Stimulated activated CD8-positive, alpha-beta memory T cell treated with anti-CD3 and anti-CD28 coated beads, Interleukin-7, amount 100 ng/mL, for 24 hours (primary cell): ENCODE results near the gene JMJD1C.
A peak's percentile ranks its signal among the peaks of the same experiment; 100 is the strongest.

ENCODE experiments used
- DNase-seq: peaks from one replicate; pipeline ENCODE4 v3.0.0-alpha.2; 2020; ENCODE audit warnings: low read depth

The JMJD1C gene

DNA sequence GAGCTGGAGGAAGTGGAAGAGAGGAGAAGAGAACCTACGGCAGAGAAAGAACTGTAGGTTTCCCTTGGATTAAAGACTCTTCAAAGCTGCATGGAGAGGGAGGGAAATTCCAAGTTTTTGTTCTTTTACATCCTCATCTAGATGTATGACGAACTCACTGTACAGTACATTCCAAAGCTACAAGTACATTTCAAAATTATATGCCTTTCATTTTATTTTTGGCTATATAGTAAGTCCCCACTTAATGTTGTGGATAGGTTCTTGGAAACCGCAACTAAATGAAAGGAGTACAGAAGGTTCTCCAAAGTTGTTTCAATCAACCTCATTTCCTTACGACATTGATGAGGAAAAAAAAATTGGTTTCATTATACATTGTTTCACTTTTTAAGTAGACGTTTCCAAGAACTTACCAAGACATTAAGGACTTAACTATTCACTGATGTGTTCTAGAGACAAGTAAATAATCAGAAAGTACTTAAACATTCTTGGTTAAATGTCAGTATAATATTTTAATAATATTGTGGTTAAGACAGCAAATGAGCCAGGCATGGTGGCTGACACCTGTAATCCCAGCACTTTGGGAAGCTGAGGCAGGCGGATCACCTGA is 16.1 kb upstream of the JMJD1C start:
- no peak for DNase-seq

DNA sequence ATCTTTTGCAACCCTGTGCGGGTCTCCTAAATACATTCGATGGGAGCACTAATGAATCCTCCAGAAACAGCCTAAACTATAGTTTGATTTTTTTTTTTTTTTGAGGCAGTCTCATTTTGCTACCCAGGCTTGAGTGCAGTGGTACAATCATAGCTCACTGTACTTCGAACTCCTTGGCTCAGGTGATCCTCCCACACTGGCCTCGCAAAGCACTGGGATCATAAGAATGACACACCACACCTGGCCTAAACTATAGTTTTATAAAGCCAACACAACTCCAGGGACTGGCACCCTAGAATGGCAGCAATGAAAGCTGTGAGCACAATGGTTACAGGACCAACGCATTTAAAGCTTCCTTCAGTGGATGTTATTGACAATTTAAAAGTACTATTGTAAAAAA is 14.5 kb upstream of the JMJD1C start:
- no peak for DNase-seq

DNA sequence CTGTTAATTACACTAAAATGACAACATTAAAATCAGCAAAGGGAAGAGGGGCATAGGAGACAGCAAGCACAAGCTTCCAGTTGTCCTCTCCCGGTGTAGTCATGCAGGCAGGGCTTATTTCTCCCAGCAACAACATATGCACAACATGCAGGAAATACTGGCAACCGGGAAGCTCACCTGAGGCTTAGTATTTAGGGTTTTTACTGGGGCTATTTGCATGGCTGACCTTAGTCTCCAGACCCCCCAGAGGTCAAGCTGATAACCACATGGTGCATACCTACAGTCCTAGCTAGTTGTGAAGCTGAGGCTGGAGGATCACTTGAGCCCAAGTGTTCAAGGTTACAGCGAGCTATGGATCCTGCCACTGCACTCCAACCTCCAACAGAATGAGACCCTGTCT is 12.8 kb upstream of the JMJD1C start:
- DNase-seq, result no peak

DNA sequence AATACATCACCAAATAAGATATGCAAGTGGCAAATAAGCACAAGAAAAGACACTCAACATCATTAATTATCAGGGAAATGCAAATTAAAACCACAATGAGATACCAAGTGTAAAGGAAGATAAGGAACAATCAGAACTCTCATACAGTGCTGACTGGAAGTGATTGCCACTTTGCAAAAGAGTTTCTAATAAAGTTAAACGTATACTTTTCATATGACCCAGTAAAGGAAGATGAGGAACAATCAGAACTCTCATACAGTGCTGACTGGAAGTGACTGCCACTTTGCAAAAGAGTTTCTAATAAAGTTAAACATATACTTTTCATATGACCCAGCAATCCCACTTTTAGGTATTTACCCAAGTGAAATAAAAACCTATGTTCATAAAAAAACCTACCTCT is 12.2 kb upstream of the JMJD1C start:
- DNase-seq, result no peak

DNA sequence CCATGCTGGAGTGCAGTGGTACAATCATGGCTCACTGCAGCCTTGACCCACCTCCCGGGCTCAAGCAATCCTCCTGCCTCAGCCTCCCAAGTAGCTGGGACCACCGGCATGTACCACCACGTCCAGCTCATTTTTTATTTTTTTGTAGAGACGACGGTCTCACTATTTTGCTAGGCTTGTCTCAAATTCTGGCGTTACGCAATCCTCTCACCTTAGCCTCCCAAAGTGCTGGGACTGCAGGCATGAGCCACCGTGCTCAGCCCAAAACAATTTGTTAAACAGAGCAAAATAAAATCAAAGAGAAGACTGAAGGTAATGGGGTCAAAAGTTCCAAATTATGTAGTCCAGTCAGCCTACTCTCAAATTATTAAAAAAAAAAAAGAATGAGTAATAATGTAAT is 8.7 kb upstream of the JMJD1C start:
- DNase-seq, result no peak

DNA sequence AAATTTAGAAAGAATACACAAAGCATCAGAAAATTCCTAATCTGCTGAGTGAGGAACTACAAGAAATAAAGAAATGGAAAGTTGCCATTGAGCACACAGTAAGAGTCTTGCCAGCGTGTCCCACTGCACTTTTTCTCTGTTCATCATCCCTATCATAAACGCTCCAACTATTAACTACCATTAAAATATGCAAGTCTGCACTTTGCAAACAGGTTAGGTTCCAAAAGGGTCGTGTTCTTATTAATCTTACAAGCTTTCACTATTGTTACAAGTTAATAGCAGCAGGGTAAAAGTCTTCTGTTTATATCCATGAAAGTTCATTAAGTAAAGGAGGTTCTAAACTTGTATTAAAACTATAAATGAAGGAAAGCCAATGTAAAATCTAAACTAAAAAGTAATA is 5.2 kb upstream of the JMJD1C start:
- DNase-seq, result no peak

DNA sequence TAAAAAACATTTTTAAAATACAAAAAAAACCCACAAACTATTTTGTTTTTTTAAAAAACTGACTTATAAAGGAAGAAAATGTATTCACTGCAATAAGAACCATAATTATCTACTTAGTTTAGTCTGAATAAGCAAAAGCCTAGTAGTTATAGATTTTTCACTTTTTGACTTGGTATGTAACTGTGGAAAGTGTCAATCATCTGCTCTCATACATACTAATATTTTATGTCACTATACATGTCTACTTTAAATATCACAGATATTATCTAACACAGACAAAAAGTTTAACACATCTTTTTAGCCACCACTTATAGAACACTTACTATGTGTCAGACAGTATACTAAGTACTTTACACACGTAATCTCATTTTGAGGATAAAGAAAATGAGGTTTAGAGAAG is 3.2 kb upstream of the JMJD1C start:
- no peak for DNase-seq

DNA sequence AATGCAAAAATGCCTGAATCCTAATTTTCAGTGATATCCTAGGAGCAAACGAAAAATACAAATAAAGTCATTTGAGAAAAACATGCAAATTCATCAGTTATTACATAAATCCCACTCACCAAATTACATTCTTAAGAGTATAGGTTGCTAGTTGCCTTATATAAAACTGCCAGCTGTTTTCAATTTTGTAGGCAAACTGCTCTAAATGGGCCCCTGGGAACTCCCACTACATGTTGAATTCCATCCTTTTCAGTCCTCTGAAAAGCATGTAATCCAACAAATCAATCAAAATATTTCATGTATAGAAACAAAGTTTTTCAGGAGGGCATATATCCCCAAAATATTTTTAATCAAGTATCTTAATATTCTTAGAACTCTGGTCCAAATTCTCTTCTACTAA is 2.1 kb upstream of the JMJD1C start:
- DNase-seq, result no peak

DNA sequence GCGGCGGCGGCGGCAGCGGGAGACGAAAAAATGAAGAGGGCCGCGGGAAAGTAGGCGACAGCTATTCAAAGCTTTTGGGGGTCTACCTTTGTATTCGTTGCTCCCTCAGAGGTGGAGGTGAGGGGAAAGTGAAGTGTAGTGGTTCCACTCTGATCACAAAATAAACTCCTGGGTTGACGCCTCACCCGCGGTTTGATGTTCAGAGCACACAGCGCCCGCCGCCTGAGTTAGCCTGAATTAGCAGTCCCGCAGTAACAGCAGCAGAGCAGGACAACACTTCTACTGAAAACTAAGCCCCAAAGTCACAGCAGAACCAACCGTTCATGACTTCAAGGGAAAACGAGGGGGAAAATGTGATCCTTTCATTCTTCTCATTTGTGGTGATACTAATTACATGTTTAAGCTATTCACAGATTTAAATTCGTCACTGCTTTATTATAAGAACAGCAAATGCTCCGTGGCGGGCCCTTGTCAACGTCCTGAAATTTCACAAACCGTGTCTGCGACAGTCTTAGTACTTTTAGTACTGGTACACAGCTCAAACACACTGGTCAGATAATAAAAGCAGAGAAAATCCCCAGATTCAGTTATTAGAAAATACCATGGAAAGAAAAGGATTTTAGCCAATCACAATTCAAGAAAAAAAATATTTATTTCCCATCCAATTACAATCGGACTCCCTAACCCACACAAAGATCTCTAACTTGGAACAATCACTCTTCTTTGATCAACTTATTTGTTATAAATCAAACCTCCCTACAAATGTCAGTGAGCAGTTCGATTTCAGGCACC is 563 bp upstream of the JMJD1C start:
- DNase-seq, result no peak

DNA sequence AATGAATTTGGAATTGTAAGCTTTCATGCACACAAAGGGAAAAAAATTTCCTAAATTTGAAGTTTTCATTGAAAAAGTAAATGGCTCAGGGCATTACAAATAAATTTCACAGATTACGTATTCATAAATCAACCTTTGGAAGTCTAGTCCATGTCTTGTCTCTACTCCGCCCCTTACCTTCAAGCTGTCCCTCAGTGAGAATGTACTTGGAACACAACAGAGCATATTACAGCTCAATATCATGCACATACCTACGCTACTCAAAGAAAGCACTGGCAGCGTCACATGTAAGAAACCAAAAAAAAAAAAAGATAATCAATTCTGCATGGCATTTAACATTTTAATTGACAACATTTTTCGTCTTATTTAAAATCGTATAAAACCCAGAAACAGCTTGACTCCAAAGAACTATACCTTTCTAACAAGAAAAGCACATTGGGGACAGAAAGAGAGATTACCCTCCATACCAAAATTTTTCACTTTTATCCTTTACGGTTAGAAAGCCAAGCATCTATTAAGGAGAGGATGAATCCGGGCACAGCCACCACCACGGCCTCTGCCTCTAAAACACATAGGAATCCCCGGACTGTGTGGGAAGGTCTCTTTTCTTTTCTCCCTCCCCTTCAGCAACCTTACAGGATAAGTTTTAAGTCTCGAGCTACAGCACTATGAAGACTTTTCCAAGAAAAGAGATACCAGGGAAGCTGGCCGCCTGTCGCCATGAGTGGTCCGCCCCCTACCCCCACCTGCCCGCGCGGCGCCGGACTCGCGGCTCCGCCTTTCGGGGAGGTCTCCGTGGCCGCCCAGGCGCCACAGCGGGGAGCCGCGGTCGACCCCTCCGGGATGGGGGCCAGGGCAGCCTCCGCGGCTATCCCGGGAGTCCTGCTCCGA is 1.1 kb downstream of the JMJD1C start:
- DNase-seq, result peak; percentile 3

DNA sequence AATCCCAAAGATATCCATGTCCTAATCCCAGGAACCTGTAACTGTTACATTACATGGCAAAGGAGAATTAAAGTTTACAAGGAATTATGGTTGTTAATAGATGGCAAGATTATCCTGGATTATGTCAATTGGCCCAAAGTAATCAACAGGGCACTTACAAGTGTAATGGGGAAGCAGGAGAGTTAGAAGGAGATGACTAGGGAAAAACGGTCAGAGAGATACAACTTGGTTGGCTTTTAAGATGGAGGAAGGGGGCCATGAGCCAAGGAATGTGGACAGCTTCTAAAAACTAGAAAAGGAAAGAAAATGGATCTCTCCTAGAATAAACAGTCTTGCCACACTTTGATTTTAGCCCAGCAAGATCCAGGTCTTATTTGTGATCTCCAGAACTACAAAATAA is 3.3 kb downstream of the JMJD1C start:
- DNase-seq, result no peak

DNA sequence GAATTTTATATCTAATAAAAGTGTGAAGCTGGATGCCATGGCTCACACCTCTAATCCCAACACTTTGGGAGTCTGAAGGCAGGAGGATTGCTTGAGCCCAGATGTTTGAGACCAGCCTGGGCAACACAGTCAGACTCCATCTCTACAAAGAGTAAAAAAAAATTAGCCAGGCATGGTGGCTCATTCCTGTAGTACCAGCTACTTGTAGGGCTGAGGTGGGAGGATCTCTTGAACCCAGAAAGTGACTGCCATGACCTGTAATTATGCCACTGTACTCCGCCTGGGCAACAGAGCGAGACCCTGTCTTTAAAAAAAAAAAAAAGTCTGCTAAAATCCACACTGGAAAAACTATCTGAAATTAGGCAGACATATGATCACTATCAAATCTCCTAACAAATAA is 7.6 kb downstream of the JMJD1C start:
- DNase-seq, result no peak

DNA sequence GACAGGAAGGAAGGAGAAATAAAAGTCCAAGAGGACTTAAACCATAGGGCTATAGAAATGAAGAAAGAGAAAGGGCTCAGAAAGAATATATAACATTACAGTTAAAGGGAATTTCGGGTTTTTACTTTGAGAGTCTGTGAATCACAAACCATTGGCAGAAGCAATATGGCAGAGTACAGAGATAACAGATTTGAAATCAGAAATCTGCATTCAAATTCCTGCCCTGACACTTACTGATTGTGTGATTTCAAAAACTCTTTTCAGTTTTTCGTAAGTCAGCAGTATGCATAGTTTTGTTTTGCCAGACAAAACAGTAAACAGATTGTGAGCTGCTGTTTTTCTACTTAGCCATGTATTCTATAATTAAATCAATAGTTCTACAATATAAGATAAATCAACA is 8.2 kb downstream of the JMJD1C start:
- no peak for DNase-seq

DNA sequence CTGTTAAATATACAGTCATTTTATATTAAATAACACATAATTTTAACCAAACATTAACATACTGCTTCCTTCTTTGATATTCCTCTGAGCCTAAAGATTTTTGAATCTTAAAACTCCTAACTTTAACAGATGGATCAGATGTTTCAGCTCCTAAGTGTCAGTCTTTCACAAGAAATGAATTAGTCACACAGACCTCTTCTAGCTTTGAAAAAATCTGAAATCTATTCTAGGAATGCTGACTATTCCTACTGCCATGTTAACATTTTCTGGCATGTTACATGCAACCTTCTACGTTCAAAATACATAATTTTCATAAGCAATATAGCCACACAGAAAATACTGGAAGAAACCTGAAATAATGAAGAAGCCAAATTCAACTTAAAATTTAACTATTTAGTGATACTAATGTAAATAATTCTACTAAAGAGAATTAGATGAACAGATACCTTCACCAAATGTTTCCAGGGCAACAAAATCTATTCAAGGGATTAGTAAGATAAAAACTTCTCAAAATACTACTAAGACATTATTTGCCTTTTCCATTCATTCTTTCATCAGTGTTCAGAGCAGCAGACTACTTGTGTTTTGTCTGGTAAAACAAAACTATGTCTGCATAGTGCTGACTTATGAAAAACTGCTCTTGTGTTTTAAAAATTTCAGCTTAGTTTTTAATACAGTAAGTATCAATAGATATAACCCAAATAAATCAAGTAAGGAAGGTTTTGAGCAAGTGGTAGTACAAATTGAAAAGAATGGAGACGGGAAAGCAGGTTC is 9.2 kb downstream of the JMJD1C start:
- no peak for DNase-seq

DNA sequence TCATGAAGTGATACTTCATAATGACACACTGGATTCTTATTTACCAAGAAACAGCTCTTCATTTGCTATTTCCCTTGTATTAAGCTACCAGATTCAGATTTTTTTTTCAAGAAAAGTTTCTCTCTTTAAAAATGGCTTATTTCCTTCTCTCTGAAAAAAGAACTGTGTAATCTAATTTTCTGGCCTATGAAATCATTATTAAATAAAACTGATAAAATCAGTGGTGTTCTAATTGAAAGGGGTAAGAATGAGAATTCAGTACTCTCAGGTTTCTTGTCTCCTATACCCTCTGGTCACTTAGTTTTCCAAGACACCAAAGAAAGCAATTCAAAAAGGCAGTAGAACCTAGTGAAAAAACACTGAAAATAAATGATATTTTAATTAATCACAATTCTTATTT is 10.3 kb downstream of the JMJD1C start:
- DNase-seq, result no peak

DNA sequence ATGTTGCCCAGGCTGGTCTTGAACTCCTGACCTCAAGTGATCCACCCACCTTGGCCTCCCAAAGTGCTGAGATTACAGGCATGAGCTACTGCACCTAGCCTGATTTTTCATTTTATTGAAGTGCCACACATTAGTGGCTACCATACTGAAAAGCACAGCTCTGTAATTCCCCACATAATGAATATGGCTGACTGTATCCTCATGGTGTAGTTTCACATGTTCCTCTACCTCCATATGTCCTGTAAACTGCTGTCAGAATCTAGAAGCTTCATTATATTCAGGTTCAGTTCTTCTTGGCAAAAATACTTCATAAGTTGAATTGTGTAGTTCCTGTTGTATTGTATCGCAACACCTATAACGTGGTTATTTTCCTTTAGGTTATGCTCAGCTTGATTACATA is 11.1 kb downstream of the JMJD1C start:
- no peak for DNase-seq

DNA sequence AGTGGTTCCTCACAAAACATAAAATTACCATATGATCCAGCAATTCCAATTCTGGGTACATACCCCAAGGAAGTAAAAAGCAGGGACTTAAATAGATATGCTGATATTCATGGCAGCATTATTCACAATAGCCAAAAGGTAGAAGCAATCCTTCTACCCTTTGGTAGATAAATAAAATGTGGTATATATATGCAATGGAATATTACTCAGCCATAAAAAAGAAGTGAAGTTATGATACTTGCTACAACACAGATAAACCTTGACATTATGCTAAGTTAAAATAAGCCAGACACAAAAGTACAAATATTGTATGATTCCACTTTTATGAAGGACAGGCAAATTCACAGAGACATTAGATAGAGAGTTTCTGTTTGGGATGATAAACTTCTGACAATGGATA is 13.3 kb downstream of the JMJD1C start:
- DNase-seq, result no peak

DNA sequence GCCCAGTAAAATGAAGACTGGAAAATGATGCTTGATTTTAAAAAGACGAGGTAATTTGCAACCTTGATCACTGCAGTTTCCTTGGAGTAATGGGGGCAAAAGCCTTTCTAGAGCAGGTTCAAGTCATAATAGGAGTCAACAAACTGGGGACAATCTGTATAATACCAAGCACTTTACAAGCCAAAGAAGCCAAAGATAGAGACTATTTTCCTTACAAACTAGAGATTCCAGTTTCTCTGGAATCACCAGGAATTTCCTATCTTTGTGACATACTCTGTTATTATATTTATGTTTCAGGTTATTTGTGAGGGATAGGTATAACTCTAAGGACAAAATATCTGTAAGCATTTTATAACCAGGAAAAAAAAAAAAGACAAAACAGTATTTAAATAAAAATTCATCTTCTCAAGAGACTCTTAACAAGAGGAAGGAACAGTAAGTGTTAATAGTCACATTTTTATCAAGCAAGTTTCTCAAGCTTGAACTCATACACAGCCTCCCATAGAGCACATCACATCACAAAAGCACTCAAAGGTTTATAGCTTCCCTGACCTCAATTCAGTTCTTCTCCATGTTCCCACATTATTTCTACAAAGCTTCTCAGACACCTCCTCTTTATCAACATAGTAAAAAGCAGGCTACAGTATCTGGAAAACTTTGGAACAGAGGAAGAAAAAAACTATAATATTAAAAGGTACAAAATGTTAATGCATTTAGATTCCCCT is 18.9 kb downstream of the JMJD1C start:
- DNase-seq, result no peak

DNA sequence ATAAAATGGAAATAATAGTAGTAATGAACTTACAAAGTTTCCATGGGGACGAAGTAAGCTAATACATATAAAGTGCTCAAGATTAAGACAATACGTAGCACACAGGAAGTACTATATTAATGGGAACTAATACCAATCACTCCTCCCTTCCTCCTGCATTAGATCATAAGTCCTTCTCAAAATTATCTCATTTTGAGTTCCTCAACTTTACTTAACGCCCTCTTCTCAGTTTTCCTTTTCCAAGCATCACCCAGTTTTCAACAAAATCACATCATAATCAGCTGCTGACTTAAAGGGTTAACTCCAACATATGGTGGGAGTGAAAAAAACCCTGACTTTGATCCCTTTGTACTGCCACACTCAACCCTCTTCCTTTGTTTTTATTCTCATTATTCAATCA is 24.4 kb downstream of the JMJD1C start:
- DNase-seq, result no peak

DNA sequence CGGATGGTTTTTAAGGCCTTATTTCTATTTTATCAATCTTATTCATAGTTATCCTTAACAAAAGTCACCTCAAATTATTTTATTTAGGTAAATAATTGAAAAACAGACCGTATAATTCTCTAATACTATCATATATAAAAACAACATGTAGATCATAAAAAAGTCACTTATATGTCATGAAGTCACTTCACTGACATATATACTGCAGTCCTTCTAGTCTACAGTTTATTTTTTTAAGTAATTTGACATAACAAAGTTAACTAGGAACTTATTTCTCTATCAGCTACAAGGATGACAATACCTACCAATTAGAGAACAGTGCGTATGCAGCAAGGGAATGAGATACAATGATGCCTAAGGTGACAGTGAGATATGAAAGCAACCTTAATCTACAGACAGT is 26.2 kb downstream of the JMJD1C start:
- no peak for DNase-seq
